Measurements from ENCODE around the gene PAPOLB.

The PAPOLB gene

DNA sequence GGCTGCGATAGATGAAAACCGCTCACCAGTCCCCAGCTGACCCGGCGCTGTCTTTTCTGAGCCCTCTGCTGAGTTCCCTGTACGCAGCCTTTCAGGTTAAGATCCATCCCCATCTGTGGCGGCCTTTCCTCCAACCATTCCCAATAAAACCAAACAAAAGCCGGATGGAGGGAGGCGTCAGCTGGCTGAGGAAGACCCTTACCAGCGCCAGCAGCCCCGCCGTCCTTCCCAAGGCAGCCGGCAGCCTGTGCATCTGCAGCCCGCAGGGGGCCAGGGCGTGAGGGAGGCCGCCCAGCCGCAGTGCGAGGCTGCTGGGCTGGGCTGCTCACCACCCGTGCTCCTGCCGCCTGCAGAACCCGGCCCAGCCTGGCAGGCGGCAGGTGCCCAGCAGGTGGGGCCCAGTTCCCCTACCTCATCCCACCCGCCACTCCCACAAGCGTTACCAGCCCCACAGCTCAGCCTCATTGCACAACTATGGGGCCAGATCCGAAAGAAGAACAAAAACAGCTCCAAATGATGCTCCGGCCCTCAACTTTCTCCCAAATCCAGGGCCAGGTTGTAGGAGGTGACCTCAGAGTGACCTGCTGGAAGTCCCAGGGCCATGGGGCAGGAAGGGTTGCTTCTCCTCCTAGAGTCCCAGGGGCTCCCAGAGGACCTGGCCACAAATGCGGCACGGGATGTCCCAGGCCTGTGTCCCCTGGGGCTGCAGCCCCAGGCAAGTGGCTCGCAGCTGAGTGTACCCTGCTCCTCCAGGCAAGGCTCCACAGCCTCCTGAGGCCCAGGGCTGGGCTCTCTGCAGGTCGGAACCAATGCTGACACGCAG, 23.8 kb downstream of the PAPOLB start:
- no peak for DNase-seq (ENCODE audit: low spot score)
- TF ChIP-seq, protein P1, sequence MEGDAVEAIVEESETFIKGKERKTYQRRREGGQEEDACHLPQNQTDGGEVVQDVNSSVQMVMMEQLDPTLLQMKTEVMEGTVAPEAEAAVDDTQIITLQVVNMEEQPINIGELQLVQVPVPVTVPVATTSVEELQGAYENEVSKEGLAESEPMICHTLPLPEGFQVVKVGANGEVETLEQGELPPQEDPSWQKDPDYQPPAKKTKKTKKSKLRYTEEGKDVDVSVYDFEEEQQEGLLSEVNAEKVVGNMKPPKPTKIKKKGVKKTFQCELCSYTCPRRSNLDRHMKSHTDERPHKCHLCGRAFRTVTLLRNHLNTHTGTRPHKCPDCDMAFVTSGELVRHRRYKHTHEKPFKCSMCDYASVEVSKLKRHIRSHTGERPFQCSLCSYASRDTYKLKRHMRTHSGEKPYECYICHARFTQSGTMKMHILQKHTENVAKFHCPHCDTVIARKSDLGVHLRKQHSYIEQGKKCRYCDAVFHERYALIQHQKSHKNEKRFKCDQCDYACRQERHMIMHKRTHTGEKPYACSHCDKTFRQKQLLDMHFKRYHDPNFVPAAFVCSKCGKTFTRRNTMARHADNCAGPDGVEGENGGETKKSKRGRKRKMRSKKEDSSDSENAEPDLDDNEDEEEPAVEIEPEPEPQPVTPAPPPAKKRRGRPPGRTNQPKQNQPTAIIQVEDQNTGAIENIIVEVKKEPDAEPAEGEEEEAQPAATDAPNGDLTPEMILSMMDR (IDR thresholded peaks at IDR 0.05; ENCODE audit: extremely low read depth, insufficient read depth, missing control alignments) = no peak
- in situ Hi-C loops (cut with MboI; ENCODE audit: low pct_unique_long_range_greater_than_20kb, low sequenced_read_pairs, unreplicated experiment) = loop anchor here (25.0 kb wide), 1 partner anchor 249 kb away; no protein-coding TSS in a partner anchor

DNA sequence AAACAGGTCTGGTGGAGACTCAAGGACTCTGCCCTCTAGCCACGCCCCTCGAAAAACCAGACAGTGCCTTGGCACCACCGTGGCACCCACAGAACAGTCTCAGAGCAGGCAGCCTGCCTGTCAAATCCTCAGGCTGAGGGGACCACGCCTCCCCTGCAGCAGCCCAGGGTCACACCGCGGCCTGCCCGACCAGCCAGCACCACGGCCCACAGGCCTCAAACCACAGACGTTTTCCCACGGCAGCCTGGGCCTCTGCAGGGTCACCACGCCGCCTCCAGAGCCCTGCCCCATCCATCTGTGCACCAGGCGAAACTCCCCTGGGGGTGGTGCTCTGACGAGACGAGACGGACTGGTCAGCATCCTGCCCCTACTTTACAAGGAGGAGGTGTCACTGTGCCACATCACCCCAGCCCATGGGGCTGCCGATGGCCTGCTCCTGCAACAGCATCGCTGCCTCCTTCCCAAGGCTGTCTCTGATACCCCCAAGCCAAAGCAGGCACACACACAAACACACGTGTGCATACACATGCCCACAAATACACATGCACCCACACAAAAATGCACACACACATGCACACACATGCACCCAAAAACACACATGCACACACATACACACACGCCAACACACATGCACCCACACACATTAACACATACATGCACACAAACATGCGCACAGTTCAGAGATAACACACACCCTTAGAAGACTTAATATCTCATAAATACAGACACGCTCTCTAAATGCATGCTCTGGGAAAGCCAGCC, 24.6 kb downstream of the PAPOLB start:
- no peak for DNase-seq (ENCODE audit: low spot score)
- TF ChIP-seq, protein P1 (IDR thresholded peaks at IDR 0.05; ENCODE audit: extremely low read depth, insufficient read depth, missing control alignments) = no peak
- in situ Hi-C loops (cut with MboI; ENCODE audit: low pct_unique_long_range_greater_than_20kb, low sequenced_read_pairs, unreplicated experiment) = loop anchor here (25.0 kb wide), 1 partner anchor 250 kb away; no protein-coding TSS in a partner anchor

DNA sequence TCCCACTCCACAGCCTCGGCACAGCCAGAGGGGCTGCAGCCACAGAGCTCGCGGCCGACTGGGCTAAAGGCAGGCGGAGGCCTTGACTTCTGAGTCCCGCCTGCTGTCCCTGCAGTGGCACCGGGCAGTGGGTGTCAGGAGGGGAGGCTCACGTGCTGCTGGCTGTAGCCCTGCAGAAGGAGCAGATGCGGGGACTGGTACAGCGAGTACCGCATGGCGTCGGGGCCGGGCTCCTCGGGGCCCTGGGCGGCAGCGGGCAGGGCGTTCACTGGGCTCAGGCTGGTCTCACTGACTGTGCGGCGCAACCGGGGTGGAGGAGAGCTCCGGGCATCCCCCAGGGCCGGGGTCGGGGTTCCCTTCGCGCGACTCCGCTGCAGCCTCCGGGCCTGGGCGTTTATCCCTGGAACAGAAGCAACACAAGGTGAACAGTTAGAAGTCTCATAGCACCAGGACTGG, 25.6 kb downstream of the PAPOLB start:
- DNase-seq (ENCODE audit: low spot score) = no peak
- TF ChIP-seq, protein P1 (IDR thresholded peaks at IDR 0.05; ENCODE audit: extremely low read depth, insufficient read depth, missing control alignments) = no peak
- in situ Hi-C loops (cut with MboI; ENCODE audit: low pct_unique_long_range_greater_than_20kb, low sequenced_read_pairs, unreplicated experiment) = loop anchor here (25.0 kb wide), 1 partner anchor 251 kb away; no protein-coding TSS in a partner anchor

DNA sequence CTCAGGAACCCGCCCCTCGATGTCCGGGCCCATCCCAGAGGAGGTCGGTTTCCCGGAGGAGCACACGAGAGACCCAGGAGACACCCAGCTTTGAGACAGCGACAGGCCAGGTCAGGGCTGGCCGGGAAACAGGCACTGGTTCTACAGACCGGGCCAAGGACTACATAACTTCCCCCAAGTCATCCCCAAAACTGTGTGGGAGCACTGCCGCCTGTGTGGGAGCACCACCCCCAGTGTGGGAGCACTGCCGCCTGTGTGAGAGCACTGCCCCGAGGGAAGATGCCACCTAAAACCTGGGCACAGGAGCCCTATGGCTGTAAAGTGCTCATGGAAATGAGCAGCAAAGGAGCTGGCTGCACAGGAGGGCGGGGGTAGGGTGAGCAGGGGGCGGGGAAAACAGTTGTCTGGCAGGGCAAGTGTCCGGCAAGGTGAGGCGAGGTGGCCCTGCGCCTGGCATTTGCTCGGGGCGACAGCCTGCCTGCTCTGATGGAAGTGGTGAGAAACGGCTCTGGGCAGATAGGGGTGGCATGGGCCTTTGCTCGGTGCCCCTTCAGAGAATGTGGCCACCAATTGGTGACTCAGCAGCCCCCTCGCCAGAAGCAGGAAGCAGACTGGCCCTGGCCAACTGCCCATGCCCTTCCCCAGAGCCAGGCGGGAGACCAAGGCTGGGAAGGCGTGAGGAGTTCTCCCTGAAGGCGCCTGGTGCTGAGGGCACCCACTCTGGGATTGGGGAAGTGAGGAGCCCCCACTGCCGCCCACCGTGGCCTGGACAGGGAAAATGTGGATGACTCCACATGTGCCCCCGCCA, 26.2 kb downstream of the PAPOLB start:
- in situ Hi-C loops (cut with MboI; ENCODE audit: low pct_unique_long_range_greater_than_20kb, low sequenced_read_pairs, unreplicated experiment) = loop anchor here (25.0 kb wide), 1 partner anchor 252 kb away; no protein-coding TSS in a partner anchor
- DNase-seq (ENCODE audit: low spot score) = no peak
- TF ChIP-seq, protein P1 (IDR thresholded peaks at IDR 0.05; ENCODE audit: extremely low read depth, insufficient read depth, missing control alignments) = no peak

DNA sequence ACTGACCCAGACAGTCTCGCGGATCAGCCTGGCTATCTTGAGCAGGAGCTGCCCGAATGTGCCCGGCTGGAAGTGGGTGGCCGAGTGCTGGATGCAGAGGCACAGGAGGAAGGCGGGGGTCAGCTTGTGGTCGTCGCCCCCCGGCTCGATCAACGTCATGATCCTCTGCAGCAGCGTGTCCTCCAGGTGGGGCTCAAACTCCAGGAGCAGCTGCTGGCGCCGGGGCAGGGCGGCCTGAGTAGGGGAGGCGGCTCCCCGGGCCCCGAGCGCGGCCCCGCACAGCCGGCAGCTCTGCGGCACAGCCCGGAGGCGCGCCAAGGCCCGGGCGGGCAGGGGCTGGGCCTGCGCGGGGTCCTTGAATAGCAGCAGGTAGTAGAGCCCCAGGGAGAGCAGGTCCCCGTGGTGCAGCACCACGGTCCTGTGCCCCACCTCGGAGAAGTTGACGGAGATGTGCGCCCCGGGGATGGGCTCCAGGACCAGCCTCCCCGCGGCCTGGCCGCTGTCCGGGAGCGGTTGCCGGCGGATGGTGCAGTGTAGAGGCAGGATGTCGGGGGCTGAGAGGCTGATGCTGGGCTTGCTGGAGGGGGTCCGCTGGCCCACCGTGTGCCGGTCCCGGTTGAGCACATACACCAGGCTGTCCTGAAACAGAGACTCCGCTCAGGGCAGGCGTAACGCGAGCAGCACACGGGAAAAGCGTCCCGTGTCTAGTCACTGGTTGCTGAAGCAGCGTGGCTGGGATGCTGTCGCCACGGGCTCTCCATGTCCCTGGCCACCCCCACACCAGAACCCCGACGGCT, 27.0 kb downstream of the PAPOLB start:
- in situ Hi-C loops (cut with MboI; ENCODE audit: low pct_unique_long_range_greater_than_20kb, low sequenced_read_pairs, unreplicated experiment) = loop anchor here (25.0 kb wide), 1 partner anchor 253 kb away; no protein-coding TSS in a partner anchor
- TF ChIP-seq, protein P1 (IDR thresholded peaks at IDR 0.05; ENCODE audit: extremely low read depth, insufficient read depth, missing control alignments) = no peak
- DNase-seq (ENCODE audit: low spot score) = no peak
